Neural cell (in vitro differentiated cells): ENCODE measurements around the gene SSTR5. TPM values are rescaled to one million over a fixed set of nuclear protein-coding genes. Genes with fewer than 3 reads are reported as not detected.

Source experiments
- H2AFZ ChIP-seq: fragments of 200-600, 300-800 bp; sonication (generic), shearing (Covaris generic); 2 replicates; pipeline ENCODE4 v1.6.0; 2014; ENCODE audit warnings: low read depth, mild to moderate bottlenecking, antibody characterized with exemption, low read length, moderate library complexity
- H3F3A ChIP-seq: fragments of 200-600 bp; shearing (Covaris generic); 2 replicates; pipeline ENCODE4 v1.6.1; 2016; ENCODE audit warnings: mild to moderate bottlenecking, moderate library complexity, mixed read lengths, antibody characterized with exemption, low read length; ENCODE audit not compliant: insufficient read depth, poor library complexity, severe bottlenecking
- H3K27ac ChIP-seq: fragments of 200-600, 300-800 bp; sonication (generic), shearing (Covaris generic); 2 replicates; pipeline ENCODE4 v1.5.1; 2014; ENCODE audit warnings: mild to moderate bottlenecking, low read length, moderate library complexity
- H3K27me3 ChIP-seq: fragments of 300-800, 200-600 bp; sonication (generic), shearing (Covaris generic); 2 replicates; pipeline ENCODE4 v1.6.0; 2014; ENCODE audit warnings: mild to moderate bottlenecking, low read depth, low read length, moderate library complexity; ENCODE audit not compliant: insufficient read depth
- H3K36me3 ChIP-seq: fragments of 300-800, 200-600 bp; sonication (generic), shearing (Covaris generic); 2 replicates; pipeline ENCODE4 v1.5.1; 2014; ENCODE audit warnings: mild to moderate bottlenecking, antibody characterized with exemption, low read length, moderate library complexity; ENCODE audit not compliant: insufficient read depth
- H3K4me2 ChIP-seq: fragments of 300-800, 200-600 bp; sonication (generic), shearing (Covaris generic); 2 replicates; pipeline ENCODE4 v1.6.0; 2014; ENCODE audit warnings: mild to moderate bottlenecking, low read length
- H3K4me3 ChIP-seq: fragments of 300-800, 200-600 bp; sonication (generic), shearing (Covaris generic); 2 replicates; pipeline ENCODE4 v1.5.1; 2014; ENCODE audit warnings: mild to moderate bottlenecking, low read length, moderate library complexity
- H3K79me2 ChIP-seq: fragments of 200-600 bp; shearing (Covaris generic); replicated peaks from 2 replicates; pipeline ENCODE4 v1.6.0; 2014; ENCODE audit warnings: mild to moderate bottlenecking, low read length, moderate library complexity; ENCODE audit not compliant: insufficient read depth
- H3K9ac ChIP-seq: fragments of 300-800, 200-600 bp; sonication (generic), shearing (Covaris generic); 2 replicates; pipeline ENCODE4 v1.6.1; 2016; ENCODE audit warnings: mild to moderate bottlenecking, low read length, mixed read lengths
- H3K9me2 ChIP-seq: fragments of 200-600 bp; shearing (Covaris generic); 2 replicates; pipeline ENCODE4 v1.6.1; 2016; ENCODE audit warnings: mild to moderate bottlenecking, low read length, mixed read lengths; ENCODE audit not compliant: insufficient read depth
- H3K9me3 ChIP-seq: fragments of 200-600, 300-800 bp; sonication (generic), shearing (Covaris generic); 2 replicates; pipeline ENCODE4 v1.6.1; 2016; ENCODE audit warnings: mild to moderate bottlenecking, mixed run types, low read length, moderate library complexity, mixed read lengths
- H4K20me1 ChIP-seq: fragments of 200-600 bp; shearing (Covaris generic); 2 replicates; pipeline ENCODE4 v1.6.1; 2016; ENCODE audit warnings: mild to moderate bottlenecking, mixed run types; ENCODE audit not compliant: insufficient read depth
- CTCF ChIP-seq: fragments of 450-650 bp; IDR thresholded peaks from 2 replicates; pipeline ENCODE4 v1.5.1; 2014; ENCODE audit warnings: antibody characterized with exemption, mild to moderate bottlenecking, moderate library complexity; ENCODE audit not compliant: poor library complexity, severe bottlenecking
- EP300 ChIP-seq: fragments of 450-650 bp; conservative IDR thresholded peaks from 2 replicates; pipeline ENCODE4 v1.6.1; 2014; ENCODE audit warnings: antibody characterized with exemption, mild to moderate bottlenecking, moderate library complexity; ENCODE audit not compliant: poor library complexity, severe bottlenecking
- EZH2 ChIP-seq: fragments of 200-600, 300-800 bp; shearing (Covaris generic), sonication (generic); IDR thresholded peaks from 2 replicates; pipeline ENCODE4 v1.6.1; 2014; ENCODE audit warnings: antibody characterized with exemption, low read length, borderline replicate concordance, mild to moderate bottlenecking; ENCODE audit not compliant: insufficient read depth, poor library complexity, severe bottlenecking
- MXI1 ChIP-seq: fragments of 450-650 bp; conservative IDR thresholded peaks from 2 replicates; pipeline ENCODE4 v1.6.1; 2014; ENCODE audit warnings: antibody characterized with exemption, mild to moderate bottlenecking; ENCODE audit not compliant: poor library complexity, severe bottlenecking
- POLR2AphosphoS5 ChIP-seq: IDR thresholded peaks from 2 replicates; pipeline ENCODE4 v1.6.1; 2012
- RAD21 ChIP-seq: fragments of 450-650 bp; conservative IDR thresholded peaks from 2 replicates; pipeline ENCODE4 v1.6.1; 2014; ENCODE audit warnings: antibody characterized with exemption, mild to moderate bottlenecking, moderate library complexity
- REST ChIP-seq: IDR thresholded peaks from 2 replicates; pipeline ENCODE4 v1.6.1; 2012; ENCODE audit warnings: borderline replicate concordance
- SMC3 ChIP-seq: fragments of 450-650 bp; conservative IDR thresholded peaks from 2 replicates; pipeline ENCODE4 v1.6.1; 2014; ENCODE audit warnings: antibody characterized with exemption, mild to moderate bottlenecking, moderate library complexity; ENCODE audit not compliant: poor library complexity
- TAF1 ChIP-seq: IDR thresholded peaks from 2 replicates; pipeline ENCODE4 v1.6.1; 2012; ENCODE audit warnings: low read depth
- polyA plus RNA-seq: library from polyadenylated mRNA; depleted of rRNA; stranded (reverse); fragments of >200 nt; gene quantifications from 2 replicates; pipeline ENCODE4 v1.2.3, GENCODE V29; 2014

Gene SSTR5
- polyA plus RNA-seq, 1 donor from 2014 or later: not detected

GRCh38 chr16:1116693-1117077, 44.1 kb downstream of the SSTR5 start (continued):
- TF ChIP-seq REST: no peak

- H3K9me2 ChIP-seq: no peaks in the 10 kb centered on the region
- H3F3A ChIP-seq: no peaks in the 10 kb centered on the region
- no peak for TF ChIP-seq MXI1
- no peak for TF ChIP-seq CTCF
- TF ChIP-seq SMC3: no peak
- no peak for TF ChIP-seq TAF1
- no peak for TF ChIP-seq EZH2
- no peak for TF ChIP-seq REST
- TF ChIP-seq POLR2AphosphoS5: no peak
- no peak for TF ChIP-seq EP300
- TF ChIP-seq RAD21: no peak
- no peaks in the 10 kb centered on the region for H3K36me3 ChIP-seq
- no peak overlapping the region for H3K27ac ChIP-seq
- no peak overlapping the region for H3K4me3 ChIP-seq
- no peak overlapping the region for H3K4me2 ChIP-seq
- no peaks in the 10 kb centered on the region for H3K9me3 ChIP-seq
- no peaks in the 10 kb centered on the region for H4K20me1 ChIP-seq
- H3K27me3 ChIP-seq: no peaks in the 10 kb centered on the region
- H3K79me2 ChIP-seq: no peaks in the 10 kb centered on the region
- no peak overlapping the region for H3K9ac ChIP-seq
- no peak overlapping the region for H2AFZ ChIP-seq
Measured at GRCh38 chr16:1117176-1117900, 44.8 kb downstream of the SSTR5 start.
